Tibial artery (tissue), 4 donors: ENCODE data around the gene KBTBD13.
A peak's percentile ranks its signal among the peaks of the same experiment; 100 is the strongest.

ENCODE experiments used
- DNase-seq, 2 donors: peaks; one replicate each; pipeline ENCODE4 v3.0.0-alpha.2; 2019
- H3K27ac ChIP-seq, 2 donors: fragments of 200-600 bp; sonication (generic) in 1 of 2; 1 replicate in 1 of 2; 2 replicates in 1 of 2; pipeline ENCODE4 v1.5.1; 2018 to 2019; ENCODE audit warnings: mild to moderate bottlenecking in 1 of 2
- H3K27me3 ChIP-seq, 2 donors: fragments of 200-600 bp; sonication (generic) in 1 of 2; one replicate each; pipeline versions ENCODE4 v1.5.1 to v1.6.0; 2016 to 2019
- H3K36me3 ChIP-seq, 3 donors: fragments of 200-600 bp; sonication (generic) in 2 of 3; one replicate each; pipeline ENCODE4 v1.5.1; 2016 to 2019; ENCODE audit warnings: mild to moderate bottlenecking in 2 of 3
- H3K4me1 ChIP-seq, 4 donors: fragments of 200-600 bp; sonication (generic) in 2 of 4; 1 replicate in 3 of 4; 2 replicates in 1 of 4; pipeline ENCODE4 v1.5.1; 2016 to 2019
- H3K4me3 ChIP-seq, 2 donors: fragments of 200-600 bp; sonication (generic) in 1 of 2; 1 replicate in 1 of 2; 2 replicates in 1 of 2; pipeline ENCODE4 v1.5.1; 2018 to 2019; ENCODE audit warnings: mild to moderate bottlenecking in 2 of 2
- H3K9me3 ChIP-seq, 3 donors: fragments of 200-600 bp; sonication (generic) in 1 of 3; one replicate each; pipeline ENCODE4 v1.5.1; 2016 to 2019
- CTCF ChIP-seq, 2 experiments: fragments of 200-600 bp in 1 of 2; fragments of 450-650 bp in 1 of 2; IDR thresholded peaks; one replicate each; pipeline ENCODE4 v1.5.1; 2017 to 2019; ENCODE audit warnings: antibody characterized with exemption in 2 of 2, mild to moderate bottlenecking in 1 of 2, moderate library complexity in 1 of 2
- intact Hi-C: fragments of 100-400 bp; cut with DNase I; formaldehyde crosslinking; loops from one replicate; pipeline ENCODE4 v1.15.0; 2023; ENCODE audit warnings: low total_unique reads

KBTBD13 gene

GRCh38 chr15:65084500-65085206 is 8.1 kb downstream of the KBTBD13 start:
- TF ChIP-seq CTCF (IDR thresholded peaks at IDR 0.05) = no peak
- DNase-seq = peak in 1 of 2 donors; percentile 58
- Histone ChIP-seq H3K27ac (peak overlapping the region; percentile 95 to 96), H3K9me3 (no peaks in the 10 kb centered on the region), H3K4me3 (no peak overlapping the region), H3K36me3 (no peaks in the 10 kb centered on the region), H3K27me3 (no peaks in the 10 kb centered on the region), H3K4me1 (peaks cover 0 to 93% (median 85%) of the 10 kb centered on the region in 4 donors)
- intact Hi-C loops = no loop called here

- no peaks in the 10 kb centered on the region for H3K36me3 ChIP-seq
- intact Hi-C loops = no loop called here
- TF ChIP-seq CTCF (IDR thresholded peaks at IDR 0.05) = no peak
- H3K27ac ChIP-seq = peak overlapping the region; percentile 95 to 96
- H3K9me3 ChIP-seq = no peaks in the 10 kb centered on the region
- H3K4me1 ChIP-seq = peaks cover 0 to 97% (median 89%) of the 10 kb centered on the region in 4 donors
- H3K4me3 ChIP-seq = no peak overlapping the region
- H3K27me3 ChIP-seq = no peaks in the 10 kb centered on the region
- peak in 1 of 2 donors; percentile 81 for DNase-seq
These were observed 8.7 kb downstream of the KBTBD13 start for GRCh38 chr15:65085207-65085753.

GRCh38 chr15:65085990-65086679 is 9.6 kb downstream of the KBTBD13 start:
- no peak overlapping the region for H3K4me3 ChIP-seq
- H3K36me3 ChIP-seq = no peaks in the 10 kb centered on the region
- TF ChIP-seq CTCF (IDR thresholded peaks at IDR 0.05) = peak; percentile 18 to 31
- H3K4me1 ChIP-seq = peaks cover 0 to 97% (median 89%) of the 10 kb centered on the region in 4 donors
- intact Hi-C loops = no loop called here
- no peaks in the 10 kb centered on the region for H3K27me3 ChIP-seq
- H3K9me3 ChIP-seq = no peaks in the 10 kb centered on the region
- H3K27ac ChIP-seq = peak overlapping the region; percentile 95 to 96
- peak in 1 of 2 donors; percentile 71 for DNase-seq

- peak in 1 of 2 experiments; percentile 7 for TF ChIP-seq CTCF (IDR thresholded peaks at IDR 0.05)
- DNase-seq = peak in 1 of 2 donors; percentile 68
- intact Hi-C loops = no loop called here
- Histone ChIP-seq H3K4me1 (peaks cover 0 to 97% (median 86%) of the 10 kb centered on the region in 4 donors), H3K27ac (peak overlapping the region; percentile 95 to 96), H3K27me3 (no peaks in the 10 kb centered on the region), H3K36me3 (no peaks in the 10 kb centered on the region), H3K4me3 (no peak overlapping the region), H3K9me3 (no peaks in the 10 kb centered on the region)
These were observed 10.2 kb downstream of the KBTBD13 start for GRCh38 chr15:65086680-65087111.

GRCh38 chr15:65087411-65087810 is 10.9 kb downstream of the KBTBD13 start:
- DNase-seq = no peak
- TF ChIP-seq CTCF (IDR thresholded peaks at IDR 0.05) = no peak
- no peaks in the 10 kb centered on the region for H3K36me3 ChIP-seq
- H3K27me3 ChIP-seq = no peaks in the 10 kb centered on the region
- intact Hi-C loops = no loop called here
- H3K4me3 ChIP-seq = no peak overlapping the region
- H3K4me1 ChIP-seq = peaks cover 0 to 97% (median 86%) of the 10 kb centered on the region in 4 donors
- no peaks in the 10 kb centered on the region for H3K9me3 ChIP-seq
- peak overlapping the region; percentile 95 to 96 for H3K27ac ChIP-seq
